Lower leg skin (tissue), 4 donors: Measurements from ENCODE around the gene GZMB. TPM values are rescaled to one million over a fixed set of nuclear protein-coding genes. Genes with fewer than 3 reads are reported as not detected.

ENCODE experiments used
- DNase-seq, 2 donors: peaks; one replicate each; pipeline ENCODE4 v3.0.0-alpha.2; 2019; ENCODE audit warnings: low spot score in 2 of 2
- H3K4me3 ChIP-seq: fragments of 200-600 bp; sonication (generic); 2 replicates; pipeline ENCODE4 v1.5.1; 2017; ENCODE audit warnings: mild to moderate bottlenecking, low read depth; ENCODE audit not compliant: poor library complexity, severe bottlenecking
- CTCF ChIP-seq, 3 donors: fragments of 450-650 bp; IDR thresholded peaks; one replicate each; pipeline ENCODE4 v1.5.1; 2016; ENCODE audit warnings: antibody characterized with exemption in 3 of 3, mild to moderate bottlenecking in 3 of 3, moderate library complexity in 2 of 3
- POLR2A ChIP-seq, 2 donors: fragments of 450-650 bp; IDR thresholded peaks; one replicate each; pipeline ENCODE4 v1.6.1; 2016 to 2017; ENCODE audit warnings: antibody characterized with exemption in 2 of 2, mild to moderate bottlenecking in 1 of 2, moderate library complexity in 1 of 2
- WGBS, 2 donors: methylation state at CpG; one replicate each; pipeline ENCODE4 v1.1.5; 2018; 5-methylcytosine and 5-hydroxymethylcytosine counted together
- intact Hi-C: fragments of 100-400 bp; cut with DNase I; formaldehyde crosslinking; loops from one replicate; pipeline ENCODE4 v1.15.0; 2023; ENCODE audit warnings: low total_unique reads
- total RNA-seq, 4 donors: library from RNA; depleted of rRNA; stranded (reverse); fragments of >200 nt; gene quantifications; one replicate each; pipeline ENCODE4 v1.1.0, GENCODE V29; 2016

Gene GZMB
- total RNA-seq, 4 donors from 2014 or later = 0.75 to 1.0 TPM; not detected in 2

GRCh38 chr14:24639905-24640304 lies 5.9 kb upstream of the GZMB start:
- WGBS, 2 donors = 60 to 81% methylated on average over 3 of the region's 3 CpGs
- TF ChIP-seq POLR2A (IDR thresholded peaks at IDR 0.05) = no peak
- TF ChIP-seq CTCF (IDR thresholded peaks at IDR 0.05) = no peak
- no peak overlapping the region for H3K4me3 ChIP-seq
- no peak for DNase-seq
- intact Hi-C loops = no loop called here

DNA sequence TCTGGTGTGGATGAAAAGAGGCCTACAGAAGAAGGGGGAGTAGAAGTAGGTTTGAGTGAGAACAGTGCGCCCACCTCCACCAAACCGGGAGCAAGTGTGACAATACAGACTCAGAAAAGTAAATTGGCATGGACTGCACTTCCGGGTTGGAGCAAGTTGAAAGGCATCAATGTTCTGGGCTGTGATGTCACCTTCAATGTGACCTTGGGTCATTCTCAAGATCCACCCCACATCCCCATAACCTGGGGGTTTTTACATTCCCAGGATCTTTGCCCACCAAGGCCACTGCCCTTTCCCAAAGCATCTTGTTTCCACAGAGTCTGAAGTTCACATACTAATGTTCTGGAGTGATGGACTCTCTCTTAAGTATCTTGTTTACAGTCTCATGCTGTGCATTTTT lies 5.3 kb upstream of the GZMB start:
- WGBS, 2 donors = 88 to 90% methylated on average over 3 of the region's 3 CpGs
- intact Hi-C loops = no loop called here
- TF ChIP-seq POLR2A (IDR thresholded peaks at IDR 0.05) (no peak), CTCF (IDR thresholded peaks at IDR 0.05) (no peak)
- no peak overlapping the region for H3K4me3 ChIP-seq
- DNase-seq = no peak

DNA sequence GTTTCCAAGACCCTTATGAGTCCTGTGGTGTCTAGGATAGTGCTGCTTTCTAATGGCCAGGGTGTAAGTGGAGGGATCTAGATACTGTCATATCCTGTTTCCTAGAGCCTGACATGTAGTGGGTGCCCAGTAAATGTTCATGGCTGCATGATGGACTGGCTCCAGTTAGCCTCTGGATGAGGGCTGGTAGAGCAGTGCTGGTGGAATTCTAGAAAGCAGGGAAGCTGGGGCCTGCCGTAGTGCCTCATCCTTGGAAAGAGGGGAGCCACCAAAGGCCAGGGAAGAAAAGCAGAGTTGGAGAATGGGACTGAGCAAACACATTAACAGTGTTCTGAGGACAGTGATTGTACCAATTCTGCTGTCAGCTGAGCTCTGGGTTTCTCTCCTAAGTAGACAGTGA lies 637 bp downstream of the GZMB start:
- TF ChIP-seq POLR2A (IDR thresholded peaks at IDR 0.05) = no peak
- TF ChIP-seq CTCF (IDR thresholded peaks at IDR 0.05) = no peak
- DNase-seq = no peak
- intact Hi-C loops = no loop called here
- H3K4me3 ChIP-seq = no peak overlapping the region
- 78 to 100% methylated on average over 1 of the region's 1 CpG for WGBS, 2 donors

- no peak for DNase-seq
- no peak overlapping the region for H3K4me3 ChIP-seq
- WGBS, 2 donors = 58 to 80% methylated on average over 6 of the region's 6 CpGs
- TF ChIP-seq CTCF (IDR thresholded peaks at IDR 0.05) (no peak), POLR2A (IDR thresholded peaks at IDR 0.05) (no peak)
- intact Hi-C loops = no loop called here
Observed at GRCh38 chr14:24632761-24633160, 1.2 kb downstream of the GZMB start.

DNA sequence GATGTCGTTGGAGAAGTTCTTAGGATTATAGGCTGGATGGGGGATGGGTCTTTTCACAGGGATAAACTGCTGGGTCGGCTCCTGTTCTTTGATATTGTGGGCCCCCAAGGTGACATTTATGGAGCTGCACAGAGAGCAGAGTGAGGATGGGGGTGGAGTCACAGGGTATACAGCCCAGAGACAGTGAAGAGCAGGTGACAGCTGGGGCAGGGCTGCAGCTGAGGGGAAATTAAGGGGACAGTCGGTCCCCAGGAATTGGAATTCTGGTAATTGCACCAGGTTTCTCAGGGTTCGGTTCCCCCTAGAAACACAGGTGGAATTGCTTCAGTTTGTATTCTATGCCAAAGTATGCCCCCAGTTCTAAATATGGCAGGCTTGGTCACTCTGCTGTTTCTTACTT lies 1.7 kb downstream of the GZMB start:
- no peak overlapping the region for H3K4me3 ChIP-seq
- intact Hi-C loops = no loop called here
- no peak for DNase-seq
- 56 to 67% methylated on average over 4 of the region's 4 CpGs for WGBS, 2 donors
- TF ChIP-seq POLR2A (IDR thresholded peaks at IDR 0.05) (no peak), CTCF (IDR thresholded peaks at IDR 0.05) (no peak)

DNA sequence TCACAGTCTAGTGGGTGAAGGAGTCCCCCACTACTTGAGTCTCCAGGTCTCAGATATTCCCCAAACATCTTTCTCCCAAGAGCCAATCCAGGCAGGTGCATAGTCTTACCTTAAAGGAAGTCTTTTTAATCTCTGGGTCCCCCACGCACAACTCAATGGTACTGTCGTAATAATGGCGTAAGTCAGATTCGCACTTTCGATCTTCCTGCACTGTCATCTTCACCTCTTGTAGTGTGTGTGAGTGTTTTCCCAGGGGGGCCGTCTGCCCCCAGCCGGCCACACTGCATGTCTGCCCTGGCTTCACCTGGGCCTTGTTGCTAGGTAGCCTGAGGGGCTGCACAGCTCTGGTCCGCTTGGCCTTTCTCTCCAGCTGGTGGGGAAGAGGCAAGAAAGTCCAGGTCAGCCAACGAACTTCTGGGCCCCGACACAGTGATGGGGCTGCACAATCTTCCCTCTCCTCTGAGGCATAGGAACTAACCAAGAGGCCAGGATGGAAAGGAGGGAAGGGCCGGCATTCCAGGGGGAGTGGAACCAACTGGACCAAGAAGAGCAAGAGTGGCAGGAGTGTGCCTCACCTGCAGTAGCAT lies 2.1 kb downstream of the GZMB start:
- no peak overlapping the region for H3K4me3 ChIP-seq
- intact Hi-C loops = no loop called here
- WGBS, 2 donors = 87 to 94% methylated on average over 11 of the region's 11 CpGs
- TF ChIP-seq POLR2A (IDR thresholded peaks at IDR 0.05) (no peak), CTCF (IDR thresholded peaks at IDR 0.05) (no peak)
- no peak for DNase-seq
